Right renal cortex interstitium (tissue), 3 donors: ENCODE measurements around the gene NR1D1. TPM values are rescaled to one million over a fixed set of nuclear protein-coding genes. Genes with fewer than 3 reads are reported as not detected.
A peak's percentile ranks its signal among the peaks of the same experiment; 100 is the strongest.

ENCODE experiments used
- DNase-seq, 3 donors: peaks; one replicate each; pipeline ENCODE4 v3.0.0-alpha.2; 2013; ENCODE audit warnings: low read depth in 3 of 3, low spot score in 2 of 3
- polyA plus RNA-seq, 3 donors: library from polyadenylated mRNA; unstranded; fragments of 120-200 nt; gene quantifications; one replicate each; pipeline ENCODE4 v1.2.1, GENCODE V29; 2013; ENCODE audit not compliant: insufficient read length in 3 of 3

Gene NR1D1
- polyA plus RNA-seq, 3 donors = 2.8 to 4.2 (median 4.1) TPM

DNA sequence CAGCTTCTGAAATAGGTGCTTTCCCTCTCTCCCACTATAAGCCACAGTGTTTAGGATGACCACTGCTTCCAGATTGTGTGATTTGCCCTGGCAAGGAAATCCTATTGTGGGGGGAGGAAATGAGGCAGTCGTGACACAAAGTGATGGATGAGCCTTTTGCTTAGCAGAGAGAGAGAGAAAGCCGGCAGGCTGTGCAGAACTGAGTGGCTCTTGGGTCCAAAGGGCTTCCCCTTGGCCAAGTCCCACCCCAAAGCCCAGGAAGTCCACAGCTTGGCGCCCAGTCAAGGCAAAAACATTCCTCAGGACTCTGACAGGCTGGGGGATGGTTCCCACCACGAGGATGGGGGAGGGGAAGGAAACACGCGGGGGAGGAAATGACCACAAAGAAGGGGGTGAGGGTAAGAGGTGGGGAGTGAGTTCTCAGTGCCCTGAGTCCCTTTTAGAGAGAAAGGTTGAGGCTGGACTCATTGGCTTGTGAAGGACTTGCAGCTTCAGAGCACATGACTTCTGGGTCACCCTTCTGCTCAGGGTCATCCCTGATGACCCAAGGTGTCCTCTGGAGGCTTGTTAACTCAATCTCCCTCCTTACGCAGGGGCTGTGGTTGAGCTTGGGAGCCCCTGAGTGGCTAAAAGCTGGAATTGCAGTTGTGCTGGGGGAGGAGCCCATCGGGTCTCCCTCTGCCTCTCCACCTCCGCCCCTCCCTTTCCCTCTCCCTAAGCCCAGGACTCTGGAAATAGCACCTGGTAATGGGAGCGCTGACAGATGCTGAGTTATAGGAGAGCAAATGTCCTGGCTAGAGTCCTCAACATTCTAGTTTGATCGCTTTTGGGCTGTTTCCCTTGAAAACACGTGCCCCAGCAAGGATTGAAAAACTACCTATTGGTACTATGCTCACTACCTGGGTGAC lies 11.1 kb upstream of the NR1D1 start:
- DNase-seq = peak in 2 of 3 donors; percentile 86 to 90

DNA sequence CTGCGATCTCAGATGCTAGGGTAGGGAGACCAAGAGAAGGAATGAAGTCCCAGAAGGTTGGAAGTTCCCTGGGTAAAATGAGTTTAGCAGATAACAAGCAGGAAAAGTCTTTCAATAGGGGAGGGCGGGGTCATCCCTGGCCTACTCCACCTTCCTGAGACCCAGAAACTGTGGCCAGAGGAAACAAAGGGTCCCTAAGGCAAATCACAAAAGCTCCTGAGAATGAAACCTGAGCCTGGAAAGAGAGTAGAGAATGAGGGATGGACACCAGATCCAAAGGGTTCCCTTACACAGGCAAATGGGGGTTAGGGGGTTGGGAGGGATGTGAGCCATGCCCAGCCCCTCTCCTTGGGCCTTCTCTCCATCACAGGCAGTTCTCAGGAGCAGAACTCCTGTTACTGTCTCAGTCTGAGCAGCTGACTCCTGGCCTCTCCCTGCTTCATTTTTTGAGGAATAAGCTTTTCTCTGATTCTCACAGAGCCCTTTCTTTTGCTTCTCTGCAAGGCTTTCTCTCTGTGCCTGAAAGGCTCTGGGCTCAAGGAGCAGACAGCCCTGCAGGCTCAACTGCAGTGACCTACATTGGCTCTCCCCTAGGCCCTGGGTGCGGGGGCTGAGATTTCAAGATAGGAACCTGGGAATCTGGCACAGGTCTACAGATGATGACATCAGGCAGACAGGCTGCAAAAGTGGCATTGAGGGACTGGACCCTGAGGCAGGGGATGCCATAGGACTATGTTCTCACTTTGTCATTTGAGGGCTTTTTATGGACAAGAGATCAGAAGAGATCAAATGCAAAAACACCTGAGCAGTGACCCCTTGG lies 9.8 kb upstream of the NR1D1 start:
- no peak for DNase-seq

DNA sequence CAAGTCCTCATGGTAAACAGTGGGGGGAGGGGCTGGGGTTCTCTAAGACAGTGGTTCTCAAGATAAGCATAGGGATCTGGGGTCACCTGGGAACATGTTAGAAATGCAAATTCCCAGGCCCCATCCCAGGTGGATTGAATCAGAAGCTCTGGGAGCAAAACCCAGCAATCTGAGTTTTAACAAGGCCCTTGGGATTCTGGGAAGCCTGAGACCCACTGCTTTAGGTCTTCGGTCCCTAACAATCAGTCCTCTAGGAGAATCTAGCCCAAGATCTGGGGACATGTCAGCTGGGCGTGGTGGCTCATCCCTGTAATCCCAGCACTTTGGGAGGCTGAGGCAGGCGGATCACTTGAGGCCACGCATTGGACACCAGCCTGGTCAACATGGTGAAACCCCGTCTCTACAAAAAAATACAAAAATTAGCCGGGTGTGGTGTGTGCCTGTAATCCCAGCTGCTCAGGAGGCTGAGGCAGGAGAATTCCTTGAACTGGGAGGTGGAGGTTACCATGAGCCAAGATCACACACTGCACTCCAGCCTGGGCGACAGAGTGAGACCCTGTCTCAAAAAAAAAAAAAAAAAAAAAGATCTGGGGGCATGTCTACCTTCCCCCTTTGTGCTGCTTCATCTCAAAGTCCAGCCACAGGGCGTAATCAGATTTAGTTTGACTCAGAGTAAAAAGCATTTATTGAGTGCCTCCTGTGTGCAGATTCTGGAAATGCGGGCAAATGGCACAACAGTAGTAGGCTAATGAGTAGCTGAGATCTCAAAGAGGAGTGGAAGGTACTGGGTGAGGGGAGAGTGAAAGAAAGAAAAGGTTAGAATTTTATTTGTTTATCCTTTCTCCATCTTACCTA lies 8.8 kb upstream of the NR1D1 start:
- DNase-seq = no peak

DNA sequence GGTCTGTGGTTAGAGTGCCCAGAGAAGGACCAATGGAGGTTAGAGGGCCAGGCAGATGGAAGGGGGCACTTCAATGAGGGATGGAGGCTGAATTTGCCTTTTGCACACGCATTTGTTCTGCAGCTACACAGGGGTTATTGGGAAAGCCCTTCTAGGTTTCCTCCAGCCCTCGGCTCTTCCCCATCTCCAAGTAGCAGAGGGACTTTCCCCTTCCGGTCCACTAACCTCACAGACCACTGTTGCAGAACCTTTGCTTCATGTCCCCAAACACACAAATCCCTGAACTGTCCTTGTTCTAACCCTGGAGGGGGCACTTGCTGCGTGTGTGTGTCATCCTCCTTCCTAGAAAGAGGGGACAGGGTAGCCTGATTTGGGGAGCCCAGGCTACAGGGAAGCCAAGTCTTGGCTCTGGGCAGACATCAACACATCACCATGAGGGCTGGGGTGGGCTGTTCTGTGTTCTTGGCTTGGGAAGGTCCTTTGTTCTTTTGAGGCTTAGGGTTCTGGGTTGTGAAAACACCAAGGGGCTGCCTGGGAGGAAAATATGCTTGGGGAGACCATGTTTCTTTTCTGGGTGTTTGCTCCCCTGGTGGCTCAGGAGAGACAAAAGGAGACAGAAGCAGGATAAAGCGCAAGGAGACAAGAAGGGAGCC lies 7.3 kb upstream of the NR1D1 start:
- DNase-seq = no peak

DNA sequence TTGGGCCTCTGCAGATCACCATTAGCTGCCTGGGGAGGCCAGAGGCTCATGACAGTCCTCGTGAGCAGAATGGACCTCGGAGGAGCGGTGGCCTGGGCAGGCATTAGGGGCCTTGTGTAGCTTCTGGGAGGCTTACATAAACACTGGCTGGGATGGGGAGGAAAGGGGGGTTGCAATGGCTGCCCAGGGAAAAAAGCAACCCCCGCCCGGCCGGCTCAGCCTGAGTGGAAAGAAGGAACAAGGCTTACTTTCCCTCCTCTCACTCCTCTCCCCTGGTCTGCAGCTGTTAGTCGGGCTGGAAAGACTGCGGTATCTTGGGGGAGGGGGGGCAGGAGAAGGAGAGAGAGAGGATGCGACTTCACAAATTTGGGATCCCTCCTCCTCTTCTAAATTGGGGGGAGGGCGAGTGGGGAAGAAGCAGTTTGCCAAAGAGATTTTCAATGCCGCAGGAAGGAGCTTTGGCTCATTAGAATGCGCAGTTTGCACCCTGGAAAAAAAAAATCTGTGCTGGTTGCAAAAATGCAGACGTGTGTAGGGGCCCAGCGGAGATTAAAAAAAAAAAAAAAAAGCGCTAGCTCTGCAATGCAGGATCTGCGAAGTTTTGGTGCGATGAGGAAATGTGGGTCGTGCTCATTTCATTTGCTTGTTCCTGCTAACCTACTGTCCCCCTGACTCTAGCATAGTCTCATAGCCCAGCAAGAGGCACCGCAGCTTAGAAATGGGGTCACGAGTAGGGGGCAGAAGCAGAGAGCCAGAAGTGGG lies 6.6 kb upstream of the NR1D1 start:
- no peak for DNase-seq

DNA sequence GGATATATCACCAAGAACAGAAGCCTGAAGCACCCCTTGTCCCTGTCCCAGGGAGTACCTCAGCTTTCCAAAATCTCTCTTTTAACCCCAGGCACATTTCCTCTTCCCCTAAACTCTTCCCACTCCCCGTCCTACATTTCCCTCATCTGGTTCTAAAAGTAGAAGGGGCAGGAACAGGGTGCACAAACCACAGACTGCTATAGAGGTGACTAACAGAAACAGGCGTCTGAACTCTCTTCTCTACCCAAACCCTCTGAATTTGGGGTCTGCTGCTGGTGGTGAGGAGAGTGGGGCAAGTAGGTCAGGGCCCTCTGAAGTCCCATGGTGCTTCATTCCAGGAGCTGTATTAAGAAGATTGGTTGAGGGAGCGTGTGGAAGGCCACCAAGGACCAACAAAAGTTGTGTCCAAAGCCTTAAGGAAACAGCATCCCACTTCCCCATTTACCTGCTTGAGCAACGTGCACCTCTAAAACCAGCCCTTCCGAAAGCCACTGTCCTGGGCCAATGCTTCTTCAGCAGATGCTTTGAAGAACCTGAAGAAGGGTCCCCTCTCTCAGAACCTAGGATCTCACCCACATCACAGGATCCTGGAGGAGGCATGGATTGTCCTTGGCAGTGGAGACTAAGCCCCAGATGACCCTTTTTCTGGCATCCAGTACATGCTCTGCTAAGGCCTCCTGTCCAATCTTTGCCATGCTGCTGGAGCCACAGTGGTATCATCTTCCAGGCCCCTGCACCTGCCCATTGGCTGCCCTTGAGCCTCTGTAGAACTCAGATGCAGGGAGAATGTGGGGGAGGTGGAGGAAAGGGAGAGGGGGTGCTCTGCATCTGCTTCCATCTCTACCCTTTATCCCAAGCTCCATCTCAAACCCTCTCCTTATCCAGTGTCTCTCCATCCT lies 5.7 kb upstream of the NR1D1 start:
- no peak for DNase-seq

DNA sequence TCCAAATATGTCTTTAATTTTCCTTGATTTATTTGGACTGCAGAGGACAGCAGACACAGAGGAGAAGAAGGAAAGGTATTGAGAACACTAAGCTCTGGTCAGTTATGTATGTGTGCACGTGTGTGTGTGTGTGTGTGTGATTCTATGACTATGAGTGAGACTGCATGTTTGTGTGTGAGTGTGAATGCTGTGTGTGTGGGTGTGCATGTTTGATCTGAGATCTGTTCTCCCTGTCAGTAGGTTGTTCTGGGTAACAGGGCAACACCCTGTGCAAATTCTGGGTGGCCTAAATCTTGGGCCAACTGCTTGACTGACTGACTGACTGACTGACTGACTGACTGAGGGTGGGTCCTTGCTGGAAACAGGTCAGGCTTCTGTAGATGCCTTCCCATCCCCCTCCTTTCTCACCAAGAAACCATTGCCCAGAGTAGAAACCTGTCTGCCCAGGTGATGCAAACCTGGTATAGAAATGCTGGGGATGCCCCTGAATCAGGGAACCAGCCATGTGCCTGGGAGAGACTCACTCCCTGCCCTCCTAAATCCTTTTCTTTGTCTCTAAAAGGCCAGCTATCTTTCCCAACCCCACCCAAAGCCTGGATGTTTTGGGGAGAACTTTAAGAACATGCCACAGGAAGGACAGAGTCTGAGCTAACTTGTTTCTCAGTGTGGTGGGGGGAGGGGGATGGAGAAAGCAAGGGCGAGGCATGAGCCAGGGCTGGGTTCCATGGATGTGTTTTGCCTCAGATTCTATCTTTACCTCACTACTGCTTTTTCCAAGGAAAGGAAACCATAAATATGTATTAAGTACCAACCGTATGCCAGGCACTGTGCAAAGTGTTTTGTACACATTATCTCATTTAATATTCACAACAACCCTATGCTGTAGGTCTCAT lies 4.5 kb upstream of the NR1D1 start:
- DNase-seq = no peak

DNA sequence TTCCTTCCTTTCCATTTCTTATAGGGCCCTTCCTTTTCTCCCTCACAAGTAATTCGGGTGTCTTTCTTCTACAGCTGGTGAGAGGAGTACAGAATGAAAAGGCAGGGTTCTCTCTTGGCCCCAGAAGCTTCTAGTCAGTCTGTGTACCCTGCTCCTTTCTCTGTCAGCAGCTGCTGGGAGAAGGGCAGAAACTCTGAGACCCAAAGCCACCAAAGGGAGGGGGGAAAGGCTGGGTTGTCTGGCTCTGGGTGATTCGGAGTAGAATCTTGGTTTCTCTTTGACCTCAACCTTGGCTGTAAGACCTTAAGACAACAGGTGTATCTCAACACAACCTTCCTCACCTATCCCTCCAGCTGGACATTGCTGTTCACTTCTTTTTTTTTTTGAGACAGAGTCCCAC lies 3.3 kb upstream of the NR1D1 start:
- no peak for DNase-seq

DNA sequence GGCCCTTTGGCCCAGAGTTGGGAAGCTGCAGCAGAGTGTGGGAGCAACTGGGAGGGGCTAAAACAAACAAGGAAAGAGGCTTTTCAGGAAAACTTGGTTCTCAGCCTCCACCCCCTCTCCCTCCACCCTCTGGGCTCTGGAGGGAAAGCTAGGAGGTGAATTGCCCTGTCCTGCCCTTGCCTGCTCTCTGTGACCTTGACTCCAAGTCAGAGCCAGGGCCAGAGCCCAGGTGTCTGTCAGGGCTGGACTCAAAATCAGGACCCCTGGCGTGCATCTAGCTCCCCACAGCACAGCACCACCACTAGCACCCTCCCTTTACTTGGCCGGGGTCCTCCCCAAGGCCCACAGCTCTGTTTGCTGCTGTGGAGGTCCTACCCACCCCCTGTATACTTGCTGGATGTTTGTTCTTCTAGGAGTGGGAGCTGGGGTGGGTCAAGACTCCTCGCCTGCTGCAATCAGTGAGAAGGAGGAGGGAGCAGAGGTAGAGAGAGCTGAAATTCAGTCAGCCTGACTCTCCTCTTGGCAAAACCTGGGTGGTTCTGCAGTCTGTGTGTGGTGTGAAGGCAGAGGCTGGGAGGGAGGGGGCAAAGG lies 2.8 kb upstream of the NR1D1 start:
- no peak for DNase-seq

DNA sequence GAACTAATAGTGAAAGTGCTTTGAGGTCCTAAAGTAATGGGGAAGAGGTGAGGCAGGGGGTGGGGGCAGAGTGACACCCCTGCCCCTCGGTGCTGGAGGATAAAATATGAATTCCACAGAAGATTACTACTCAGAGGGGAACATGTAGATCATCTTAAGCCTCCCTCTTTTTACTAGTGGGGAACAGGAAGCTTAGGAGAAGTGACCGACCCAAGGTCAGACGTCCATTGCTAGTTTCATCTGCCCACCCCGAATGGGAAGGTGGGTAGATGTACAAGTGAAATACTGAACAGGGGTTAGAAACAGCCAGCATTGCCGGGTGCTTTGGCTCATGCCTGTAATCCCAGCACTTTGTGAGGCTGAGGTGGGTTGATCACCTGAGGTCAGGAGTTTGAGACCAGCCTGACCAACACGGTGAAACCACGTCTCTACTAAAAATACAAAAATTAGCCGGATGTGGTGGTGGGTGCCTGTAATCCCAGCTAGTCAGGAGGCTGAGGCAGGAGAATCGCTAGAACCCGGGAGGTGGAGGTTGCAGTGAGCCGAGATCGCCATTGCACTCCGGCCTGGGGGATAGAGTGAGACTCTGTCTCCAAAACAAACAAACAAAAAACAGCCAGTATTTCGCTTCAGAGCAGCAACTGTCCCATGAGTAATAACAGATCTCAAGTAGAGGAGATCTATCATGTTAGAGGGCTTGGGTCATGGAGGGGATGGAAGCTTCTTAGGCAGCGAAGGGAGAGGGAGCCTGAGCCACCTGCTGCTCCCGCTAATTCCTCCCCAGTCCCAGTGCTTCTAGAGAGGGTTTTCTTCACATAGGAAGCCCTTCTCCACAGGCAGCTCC lies 1.2 kb upstream of the NR1D1 start:
- no peak for DNase-seq

DNA sequence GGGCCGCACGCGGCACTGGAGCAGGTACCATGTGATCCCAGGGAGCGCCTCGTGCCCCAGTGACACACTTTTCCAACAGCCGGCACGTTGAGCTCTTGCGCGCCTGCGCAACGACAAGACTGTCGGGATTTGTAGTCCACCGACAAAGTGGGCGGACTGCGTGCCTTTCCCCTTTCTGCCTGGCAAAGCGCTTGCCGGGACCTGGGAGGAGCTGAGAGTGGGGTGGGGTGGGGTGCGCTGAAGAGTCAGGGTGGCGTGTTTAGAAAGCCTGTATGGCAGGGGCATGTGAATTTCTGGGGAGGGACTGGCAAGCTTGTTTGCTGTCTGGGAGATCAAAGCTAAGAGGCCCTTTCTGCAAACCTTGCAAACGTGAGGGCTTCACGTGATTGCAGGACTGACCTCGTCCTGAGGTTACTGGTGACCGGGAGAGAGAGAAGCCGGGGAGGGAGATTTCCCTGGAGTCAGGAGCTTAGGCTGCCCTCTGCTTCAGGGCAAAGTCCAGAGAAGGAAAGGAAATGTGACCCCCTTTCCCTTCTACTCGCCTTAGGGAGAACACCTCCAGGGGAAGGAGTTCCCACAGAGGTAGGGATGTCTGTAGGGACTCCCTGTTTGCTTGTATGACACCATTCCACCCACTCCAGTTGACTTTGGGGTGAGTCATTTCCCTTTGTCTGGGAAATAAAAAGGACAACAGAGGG lies 429 bp upstream of the NR1D1 start:
- peak in 1 of 3 donors; percentile 75 for DNase-seq

DNA sequence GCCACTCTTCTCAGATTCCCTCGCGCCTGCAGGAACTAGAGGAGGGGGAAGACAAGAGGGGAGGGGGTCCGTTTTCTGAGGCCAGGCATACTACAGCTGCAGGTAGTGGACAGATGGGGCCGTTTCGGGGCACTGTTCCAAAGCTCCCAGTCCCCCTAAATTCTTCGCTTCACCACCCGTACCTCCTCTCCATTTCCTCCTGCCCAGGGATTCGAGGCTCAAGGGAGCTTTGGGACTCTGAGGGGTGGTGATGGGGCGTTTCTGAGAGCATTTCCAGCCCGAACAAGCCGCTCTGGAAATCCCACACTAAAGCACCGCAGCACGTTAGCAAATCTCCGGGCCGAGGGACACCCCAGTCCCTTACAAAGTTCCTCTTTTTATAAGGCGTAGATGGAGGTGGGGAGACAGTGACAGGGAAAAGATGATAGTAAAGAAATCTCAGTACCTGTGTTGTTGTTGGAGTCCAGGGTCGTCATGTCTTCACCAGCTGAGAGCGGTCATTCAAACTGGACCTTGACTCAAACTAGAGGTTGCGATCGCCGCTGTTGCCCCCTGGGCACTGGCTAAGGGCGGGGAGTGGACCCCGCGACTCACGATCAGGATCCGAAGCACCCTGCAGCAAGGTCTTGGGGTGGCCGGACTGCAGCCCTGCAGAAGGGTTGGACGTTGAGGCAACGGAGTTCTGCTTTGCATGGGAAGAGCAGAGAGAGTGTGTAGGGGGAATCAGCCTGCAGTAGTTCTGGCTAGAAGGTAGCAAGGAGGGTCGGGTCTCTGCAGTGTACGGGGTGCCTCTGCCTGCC lies 570 bp downstream of the NR1D1 start:
- no peak for DNase-seq

DNA sequence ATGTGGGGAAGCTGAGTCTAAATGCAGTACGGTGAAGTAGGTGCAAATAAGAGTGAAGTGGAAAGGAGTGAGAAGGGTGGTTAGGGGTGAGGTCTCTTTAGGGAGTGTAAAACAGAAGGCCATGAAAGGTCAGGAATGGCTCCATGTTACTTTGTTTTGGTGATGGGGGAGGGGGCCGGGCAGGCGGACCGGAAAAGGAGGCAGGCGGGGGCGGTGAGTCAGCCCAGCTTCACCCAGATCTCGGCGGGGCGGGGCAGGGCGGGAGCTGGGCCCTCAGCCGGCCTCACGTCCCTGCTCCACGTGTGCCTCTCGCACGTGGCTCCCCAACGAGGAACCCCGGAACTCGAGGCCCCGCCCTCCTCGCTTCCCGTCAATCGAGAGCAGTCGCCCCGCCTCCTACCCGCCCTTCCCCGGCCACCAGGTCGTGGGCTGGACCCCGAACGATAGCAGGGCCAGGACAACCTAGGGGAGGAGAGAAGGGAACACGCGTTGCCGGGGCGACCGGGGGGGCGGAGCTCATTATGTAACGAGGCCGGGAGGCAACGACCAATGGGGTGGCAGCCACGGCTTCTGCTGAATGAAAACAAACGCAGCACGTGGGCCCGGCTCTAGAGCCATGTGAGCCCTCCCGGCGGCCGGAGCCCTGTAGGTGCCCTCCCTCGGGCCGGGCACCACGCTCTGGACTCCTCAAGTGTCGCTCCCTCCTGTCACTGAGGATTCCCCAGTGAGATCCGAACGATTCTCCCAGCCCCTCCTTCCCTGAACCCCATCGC lies 1.4 kb downstream of the NR1D1 start:
- no peak for DNase-seq
